ENCODE results near the gene INPP4B. TPM values are rescaled to one million over a fixed set of nuclear protein-coding genes. Genes with fewer than 3 reads are reported as not detected.

INPP4B gene
- polyA plus RNA-seq, 1 of the 3 experiments (the other 2 are of a cell fraction): 0.08 TPM

DNA sequence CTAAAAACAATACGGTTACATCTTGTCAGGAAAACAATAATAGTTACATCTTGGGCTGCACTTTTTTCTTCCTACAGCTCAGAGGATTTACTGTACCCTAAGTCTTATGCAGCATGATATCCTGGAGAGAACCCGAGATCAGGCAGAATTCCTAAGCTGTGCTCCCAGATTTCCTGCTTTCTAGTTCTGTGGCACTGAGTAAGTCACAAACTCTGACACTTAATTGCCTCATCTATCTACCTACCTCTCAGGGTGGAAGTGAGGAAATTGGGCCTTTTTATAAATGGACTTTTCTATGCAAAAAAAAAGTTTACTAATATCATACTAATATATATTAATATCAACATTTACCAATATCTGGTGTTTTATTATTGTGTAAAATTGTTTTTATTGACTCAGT is 438.5 kb downstream of the INPP4B start:
- no peaks in the 10 kb centered on the region for H3K36me3 ChIP-seq (replicated peaks in 1 of 2; ENCODE audit: control insufficient read depth in 1 of 2, insufficient read depth in 2 of 2, low read length in 1 of 2)
- POLR2A ChIA-PET: no interaction called here
- DNase-seq: no peak
- H3K4me1 ChIP-seq (ENCODE audit: control insufficient read depth in 1 of 2, insufficient read depth in 2 of 2, low read depth in 1 of 2, low read length in 1 of 2): peaks cover 0 to 41% of the 10 kb centered on the region in 2 experiments; a peak in 3 of 4 replicates
- no peak for TF ChIP-seq FOXJ3 (CRISPR knock-in tag; IDR thresholded peaks at IDR 0.05)
- TF ChIP-seq RFX5 (IDR thresholded peaks at IDR 0.05; ENCODE audit: low read length): no peak
- TF ChIP-seq RAD21 (IDR thresholded peaks at IDR 0.05; ENCODE audit: low read length): no peak
- TF ChIP-seq, protein P1, sequence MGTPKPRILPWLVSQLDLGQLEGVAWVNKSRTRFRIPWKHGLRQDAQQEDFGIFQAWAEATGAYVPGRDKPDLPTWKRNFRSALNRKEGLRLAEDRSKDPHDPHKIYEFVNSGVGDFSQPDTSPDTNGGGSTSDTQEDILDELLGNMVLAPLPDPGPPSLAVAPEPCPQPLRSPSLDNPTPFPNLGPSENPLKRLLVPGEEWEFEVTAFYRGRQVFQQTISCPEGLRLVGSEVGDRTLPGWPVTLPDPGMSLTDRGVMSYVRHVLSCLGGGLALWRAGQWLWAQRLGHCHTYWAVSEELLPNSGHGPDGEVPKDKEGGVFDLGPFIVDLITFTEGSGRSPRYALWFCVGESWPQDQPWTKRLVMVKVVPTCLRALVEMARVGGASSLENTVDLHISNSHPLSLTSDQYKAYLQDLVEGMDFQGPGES (IDR thresholded peaks at IDR 0.05; ENCODE audit: low read depth, low read length): no peak
- TF ChIP-seq, protein P2, sequence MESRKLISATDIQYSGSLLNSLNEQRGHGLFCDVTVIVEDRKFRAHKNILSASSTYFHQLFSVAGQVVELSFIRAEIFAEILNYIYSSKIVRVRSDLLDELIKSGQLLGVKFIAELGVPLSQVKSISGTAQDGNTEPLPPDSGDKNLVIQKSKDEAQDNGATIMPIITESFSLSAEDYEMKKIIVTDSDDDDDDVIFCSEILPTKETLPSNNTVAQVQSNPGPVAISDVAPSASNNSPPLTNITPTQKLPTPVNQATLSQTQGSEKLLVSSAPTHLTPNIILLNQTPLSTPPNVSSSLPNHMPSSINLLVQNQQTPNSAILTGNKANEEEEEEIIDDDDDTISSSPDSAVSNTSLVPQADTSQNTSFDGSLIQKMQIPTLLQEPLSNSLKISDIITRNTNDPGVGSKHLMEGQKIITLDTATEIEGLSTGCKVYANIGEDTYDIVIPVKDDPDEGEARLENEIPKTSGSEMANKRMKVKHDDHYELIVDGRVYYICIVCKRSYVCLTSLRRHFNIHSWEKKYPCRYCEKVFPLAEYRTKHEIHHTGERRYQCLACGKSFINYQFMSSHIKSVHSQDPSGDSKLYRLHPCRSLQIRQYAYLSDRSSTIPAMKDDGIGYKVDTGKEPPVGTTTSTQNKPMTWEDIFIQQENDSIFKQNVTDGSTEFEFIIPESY (IDR thresholded peaks at IDR 0.05; ENCODE audit: borderline replicate concordance, low read depth): no peak
- TF ChIP-seq, protein P3, sequence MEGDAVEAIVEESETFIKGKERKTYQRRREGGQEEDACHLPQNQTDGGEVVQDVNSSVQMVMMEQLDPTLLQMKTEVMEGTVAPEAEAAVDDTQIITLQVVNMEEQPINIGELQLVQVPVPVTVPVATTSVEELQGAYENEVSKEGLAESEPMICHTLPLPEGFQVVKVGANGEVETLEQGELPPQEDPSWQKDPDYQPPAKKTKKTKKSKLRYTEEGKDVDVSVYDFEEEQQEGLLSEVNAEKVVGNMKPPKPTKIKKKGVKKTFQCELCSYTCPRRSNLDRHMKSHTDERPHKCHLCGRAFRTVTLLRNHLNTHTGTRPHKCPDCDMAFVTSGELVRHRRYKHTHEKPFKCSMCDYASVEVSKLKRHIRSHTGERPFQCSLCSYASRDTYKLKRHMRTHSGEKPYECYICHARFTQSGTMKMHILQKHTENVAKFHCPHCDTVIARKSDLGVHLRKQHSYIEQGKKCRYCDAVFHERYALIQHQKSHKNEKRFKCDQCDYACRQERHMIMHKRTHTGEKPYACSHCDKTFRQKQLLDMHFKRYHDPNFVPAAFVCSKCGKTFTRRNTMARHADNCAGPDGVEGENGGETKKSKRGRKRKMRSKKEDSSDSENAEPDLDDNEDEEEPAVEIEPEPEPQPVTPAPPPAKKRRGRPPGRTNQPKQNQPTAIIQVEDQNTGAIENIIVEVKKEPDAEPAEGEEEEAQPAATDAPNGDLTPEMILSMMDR (IDR thresholded peaks at IDR 0.05): no peak
- TF ChIP-seq TCF12 (IDR thresholded peaks at IDR 0.05): no peak
- TF ChIP-seq FOSL2 (IDR thresholded peaks at IDR 0.05; ENCODE audit: borderline replicate concordance, low read depth): no peak
- no peaks in the 10 kb centered on the region for H3K79me2 ChIP-seq (ENCODE audit: insufficient read depth)
- no peaks in the 10 kb centered on the region for H3K9me2 ChIP-seq
- WGBS (ENCODE audit: low lambda C conversion rate): 85% methylated on average over 2 of the region's 2 CpGs
- CTCF ChIA-PET: interaction anchor here (0.5 to 1.5 kb wide), 3 partner anchors 9 to 1314 kb away, joined by 3 to 5 read pairs (median 3); no protein-coding TSS in a partner anchor
- no peaks in the 10 kb centered on the region for H3K9me3 ChIP-seq
- no peaks in the 10 kb centered on the region for H3K27me3 ChIP-seq (ENCODE audit: insufficient read depth)
- no peak overlapping the region for H3K4me3 ChIP-seq (ENCODE audit: low read depth in 2 of 2, low read length in 1 of 2)
- H3K27ac ChIP-seq (ENCODE audit: low read depth in 2 of 2, low read length in 1 of 2): peak overlapping the region in 1 of 2 experiments; percentile 16; a peak in 2 of 4 replicates
- H3K9ac ChIP-seq: no peak overlapping the region
- H3F3A ChIP-seq (replicated peaks; ENCODE audit: insufficient read depth): peaks cover 28% of the 10 kb centered on the region
- no peak overlapping the region; the same call in 1 of the 2 replicates for H2AFZ ChIP-seq (ENCODE audit: low read depth)
- no peaks in the 10 kb centered on the region for H4K20me1 ChIP-seq (ENCODE audit: insufficient read depth)
- H3K4me2 ChIP-seq: no peak overlapping the region

DNA sequence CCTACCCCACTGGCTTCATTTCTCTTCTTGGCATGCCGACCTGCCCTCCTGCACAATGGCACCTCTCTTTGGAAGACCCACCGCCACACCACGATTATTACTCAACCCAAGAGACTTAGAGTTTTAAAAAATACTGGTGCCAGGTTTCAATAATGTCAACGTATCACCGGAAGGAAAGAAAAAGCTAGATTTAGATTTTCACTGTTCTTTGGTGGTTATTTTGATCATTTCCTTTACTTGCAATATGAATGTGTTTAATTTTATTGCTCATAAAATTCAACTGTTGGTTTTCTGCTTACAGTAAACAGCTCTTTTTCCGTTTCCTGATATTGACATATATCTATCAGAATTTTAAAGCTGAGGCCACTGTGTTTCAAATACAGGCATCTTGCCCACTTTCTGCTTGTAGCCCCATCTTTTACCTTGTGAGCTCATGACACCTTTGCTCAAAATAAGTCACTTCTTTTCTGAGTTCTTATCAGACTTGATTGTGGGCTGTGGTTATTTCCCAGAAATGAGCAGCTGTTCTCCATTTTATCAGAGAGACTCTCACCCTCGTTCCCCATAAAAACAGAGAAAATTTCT is 439.1 kb downstream of the INPP4B start:
- Histone ChIP-seq H3K4me1 (ENCODE audit: control insufficient read depth in 1 of 2, insufficient read depth in 2 of 2, low read depth in 1 of 2, low read length in 1 of 2) (peaks cover 0 to 44% of the 10 kb centered on the region in 2 experiments; a peak in 3 of 4 replicates), H2AFZ (ENCODE audit: low read depth) (peak overlapping the region; percentile 75; the same call in 1 of the 2 replicates), H3K27me3 (ENCODE audit: insufficient read depth) (no peaks in the 10 kb centered on the region), H3K79me2 (ENCODE audit: insufficient read depth) (no peaks in the 10 kb centered on the region), H3F3A (replicated peaks; ENCODE audit: insufficient read depth) (peaks cover 28% of the 10 kb centered on the region), H3K4me3 (ENCODE audit: low read depth in 2 of 2, low read length in 1 of 2) (no peak overlapping the region), H3K36me3 (replicated peaks in 1 of 2; ENCODE audit: control insufficient read depth in 1 of 2, insufficient read depth in 2 of 2, low read length in 1 of 2) (no peaks in the 10 kb centered on the region), H3K9me3 (no peaks in the 10 kb centered on the region), H3K9ac (no peak overlapping the region), H3K27ac (ENCODE audit: low read depth in 2 of 2, low read length in 1 of 2) (no peak overlapping the region; a peak in 2 of 4 replicates), H4K20me1 (ENCODE audit: insufficient read depth) (no peaks in the 10 kb centered on the region), H3K9me2 (no peaks in the 10 kb centered on the region), H3K4me2 (peak overlapping the region; percentile 26; the same call in 1 of the 2 replicates)
- TF ChIP-seq, protein P4, sequence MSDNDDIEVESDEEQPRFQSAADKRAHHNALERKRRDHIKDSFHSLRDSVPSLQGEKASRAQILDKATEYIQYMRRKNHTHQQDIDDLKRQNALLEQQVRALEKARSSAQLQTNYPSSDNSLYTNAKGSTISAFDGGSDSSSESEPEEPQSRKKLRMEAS (IDR thresholded peaks at IDR 0.05; ENCODE audit: low read depth): no peak
- TF ChIP-seq, protein P2 (IDR thresholded peaks at IDR 0.05; ENCODE audit: borderline replicate concordance, low read depth): no peak
- TF ChIP-seq ELF1 (IDR thresholded peaks at IDR 0.05) (no peak), FOSL2 (IDR thresholded peaks at IDR 0.05; ENCODE audit: borderline replicate concordance, low read depth) (no peak), TAF1 (IDR thresholded peaks at IDR 0.05; ENCODE audit: borderline replicate concordance, low read depth, low read length) (no peak), SIN3A (IDR thresholded peaks at IDR 0.05; ENCODE audit: borderline replicate concordance, low read depth, low read length) (no peak), RFX5 (IDR thresholded peaks at IDR 0.05; ENCODE audit: low read length) (no peak)
- TF ChIP-seq, protein P5, sequence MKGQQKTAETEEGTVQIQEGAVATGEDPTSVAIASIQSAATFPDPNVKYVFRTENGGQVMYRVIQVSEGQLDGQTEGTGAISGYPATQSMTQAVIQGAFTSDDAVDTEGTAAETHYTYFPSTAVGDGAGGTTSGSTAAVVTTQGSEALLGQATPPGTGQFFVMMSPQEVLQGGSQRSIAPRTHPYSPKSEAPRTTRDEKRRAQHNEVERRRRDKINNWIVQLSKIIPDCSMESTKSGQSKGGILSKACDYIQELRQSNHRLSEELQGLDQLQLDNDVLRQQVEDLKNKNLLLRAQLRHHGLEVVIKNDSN (IDR thresholded peaks at IDR 0.05; ENCODE audit: borderline replicate concordance, low read depth): no peak
- CTCF ChIA-PET: interaction anchor here (0.5 to 1.5 kb wide), 4 partner anchors 10 to 1313 kb away, joined by 3 to 5 read pairs (median 3); no protein-coding TSS in a partner anchor
- POLR2A ChIA-PET: no interaction called here
- no peak for DNase-seq
- 94% methylated on average over 7 of the region's 7 CpGs for WGBS (ENCODE audit: low lambda C conversion rate)
